ENCODE results near the gene CTNNA3.
"Not testable (repeated sequence)": the region's sequence is repeated elsewhere in the genome, so short reads cannot be mapped to it uniquely, and the experiment has no call there.

The CTNNA3 gene

DNA sequence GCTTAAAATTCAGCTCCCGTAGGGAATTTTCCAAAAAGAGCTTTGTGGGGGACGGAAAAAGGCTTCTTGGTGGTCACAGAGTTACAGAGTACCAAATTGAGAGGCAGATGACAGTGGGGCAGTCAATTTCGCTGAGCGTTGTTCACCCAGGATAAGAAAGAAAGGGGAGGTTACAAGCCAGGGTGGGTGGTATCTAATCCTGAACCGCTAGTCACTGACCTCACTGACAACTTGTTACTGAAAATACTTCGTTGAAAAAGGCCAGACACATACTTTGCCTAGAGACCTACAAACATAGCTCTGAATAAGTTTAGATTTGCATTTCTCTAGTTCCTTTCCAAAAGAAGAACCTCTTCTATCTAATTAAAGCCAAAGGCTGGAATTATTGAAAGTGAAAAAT, at the start of gene CTNNA3:
Gene CTNNA3 (minus strand): TSS at position 167 of the 400 bp plus-strand sequence.
- no peak for DNase-seq
- in situ Hi-C loops (cut with MboI; ENCODE audit: low pct_unique_long_range_greater_than_20kb, low sequenced_read_pairs), result no loop called here

- DNase-seq, result no peak
- in situ Hi-C loops (cut with MboI; ENCODE audit: low pct_unique_long_range_greater_than_20kb, low sequenced_read_pairs), result no loop called here
Measured at GRCh38 chr10:67735430-67735829, 39.4 kb upstream of the CTNNA3 start.

GRCh38 chr10:67733511-67733910, 37.5 kb upstream of the CTNNA3 start:
- in situ Hi-C loops (cut with MboI; ENCODE audit: low pct_unique_long_range_greater_than_20kb, low sequenced_read_pairs), result no loop called here
- DNase-seq, result no peak

- in situ Hi-C loops (cut with MboI; ENCODE audit: low pct_unique_long_range_greater_than_20kb, low sequenced_read_pairs), result no loop called here
Measured at GRCh38 chr10:67725567-67725966, 29.6 kb upstream of the CTNNA3 start.

DNA sequence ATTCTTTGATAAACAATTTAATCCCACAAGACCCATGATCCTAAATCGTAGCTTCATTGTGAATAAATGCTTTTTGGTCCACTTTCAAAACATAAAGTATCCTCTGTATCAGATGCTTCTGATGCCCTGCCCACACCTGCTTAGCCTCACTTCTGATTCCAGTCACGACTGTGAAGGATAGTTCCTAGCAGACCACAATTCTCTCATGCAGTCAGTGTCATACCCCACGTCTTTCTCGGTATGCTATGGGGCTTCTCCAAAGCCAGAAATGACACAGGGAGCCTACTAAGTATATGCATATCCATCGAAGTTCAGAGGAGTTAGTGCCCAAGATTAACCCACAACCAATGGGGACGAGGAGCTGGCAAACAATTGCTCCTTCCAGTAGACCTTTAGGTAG, 27.6 kb upstream of the CTNNA3 start:
- in situ Hi-C loops (cut with MboI; ENCODE audit: low pct_unique_long_range_greater_than_20kb, low sequenced_read_pairs), result no loop called here
- DNase-seq, result no peak

More at GRCh38 chr10:67725567-67725966, 29.6 kb upstream of the CTNNA3 start:
- DNase-seq, result peak; percentile 19

DNA sequence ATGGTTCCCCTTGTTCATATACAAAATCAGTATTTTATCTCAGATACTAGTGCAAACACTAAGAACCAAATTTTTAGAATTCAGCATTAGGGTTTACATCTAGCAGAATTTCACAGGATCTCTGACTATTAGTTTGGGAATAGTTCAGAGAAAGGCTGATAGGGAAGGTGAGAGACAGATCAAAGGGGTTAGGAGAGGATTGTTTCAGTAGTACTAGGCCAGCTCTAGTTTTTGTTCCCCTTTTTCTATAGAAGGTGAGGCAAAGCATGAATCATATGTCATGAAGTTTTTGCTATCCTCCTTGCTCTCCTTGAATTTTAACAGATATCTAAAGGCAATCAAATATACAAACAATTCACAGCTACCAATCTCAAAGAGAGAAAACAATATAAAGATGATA, 26.1 kb upstream of the CTNNA3 start:
- no peak for DNase-seq
- in situ Hi-C loops (cut with MboI; ENCODE audit: low pct_unique_long_range_greater_than_20kb, low sequenced_read_pairs), result no loop called here

DNA sequence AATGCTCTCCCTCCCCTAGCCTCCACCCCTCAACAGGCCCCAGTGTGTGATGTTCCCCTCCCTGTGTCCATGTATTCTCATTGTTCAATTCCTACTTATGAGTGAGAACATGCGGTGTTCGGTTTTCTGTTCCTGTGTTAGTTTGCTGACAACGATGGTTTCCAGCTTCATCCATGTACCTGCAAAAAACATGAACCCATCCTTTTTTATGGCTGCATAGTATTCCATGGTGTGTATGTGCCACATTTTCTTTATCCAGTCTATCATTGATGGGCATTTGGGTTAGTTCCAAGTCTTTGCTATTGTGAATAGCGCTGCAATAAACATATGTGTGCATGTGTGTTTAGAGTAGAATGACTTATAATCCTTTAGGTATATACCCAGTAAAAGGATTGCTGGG, 20.5 kb upstream of the CTNNA3 start:
- in situ Hi-C loops (cut with MboI; ENCODE audit: low pct_unique_long_range_greater_than_20kb, low sequenced_read_pairs); DNase-seq: not testable (repeated sequence)

- no peak for DNase-seq
- in situ Hi-C loops (cut with MboI; ENCODE audit: low pct_unique_long_range_greater_than_20kb, low sequenced_read_pairs), result no loop called here
Measured at GRCh38 chr10:67705921-67706320, 9.9 kb upstream of the CTNNA3 start.

- DNase-seq; in situ Hi-C loops (cut with MboI; ENCODE audit: low pct_unique_long_range_greater_than_20kb, low sequenced_read_pairs): not testable (repeated sequence)
Measured at GRCh38 chr10:67699613-67700270, 3.7 kb upstream of the CTNNA3 start.

DNA sequence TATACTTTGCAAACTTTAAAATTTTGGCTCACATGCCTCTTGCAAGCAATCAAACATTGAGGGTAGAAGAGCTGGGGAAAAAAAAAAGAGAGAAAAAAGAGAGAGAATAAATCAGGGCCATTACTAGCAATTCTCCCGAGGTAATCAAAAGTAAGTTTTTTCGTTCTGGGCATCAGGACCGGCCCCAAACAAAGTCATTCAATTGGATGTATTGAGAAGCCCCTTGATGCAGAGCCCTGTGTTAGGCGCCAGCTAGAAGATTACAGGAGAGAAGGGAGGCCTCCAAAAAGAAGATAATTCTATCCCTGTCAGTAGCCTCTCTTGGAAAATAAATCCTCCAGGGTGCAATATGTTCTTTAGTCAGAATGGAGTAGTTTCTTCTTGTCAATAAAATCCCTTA, 2.2 kb upstream of the CTNNA3 start:
- no peak for DNase-seq
- in situ Hi-C loops (cut with MboI; ENCODE audit: low pct_unique_long_range_greater_than_20kb, low sequenced_read_pairs), result no loop called here

GRCh38 chr10:67697724-67698131, 1.7 kb upstream of the CTNNA3 start:
- peak; percentile 52 for DNase-seq

DNA sequence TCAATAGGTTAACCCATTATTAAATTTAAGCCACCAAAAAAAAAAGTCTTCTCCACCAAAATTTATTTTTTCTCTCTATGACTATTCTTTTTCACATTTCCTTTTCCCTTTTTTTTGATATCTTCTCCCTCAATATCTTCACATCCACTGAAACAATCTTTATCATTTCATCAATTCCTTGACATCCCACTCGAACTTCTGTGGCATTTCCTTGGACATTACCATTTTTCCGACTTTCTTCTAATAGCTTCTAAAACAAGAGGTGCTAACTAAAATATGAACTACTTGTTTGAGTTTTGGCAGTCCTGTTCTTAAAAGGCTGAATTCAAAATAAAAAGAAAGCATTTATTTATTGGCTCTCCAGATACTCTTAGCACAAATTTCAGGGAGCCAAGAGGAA, 684 bp upstream of the CTNNA3 start:
- no peak for DNase-seq
- in situ Hi-C loops (cut with MboI; ENCODE audit: low pct_unique_long_range_greater_than_20kb, low sequenced_read_pairs), result no loop called here

More at GRCh38 chr10:67697724-67698131, 1.7 kb upstream of the CTNNA3 start:
- in situ Hi-C loops (cut with MboI; ENCODE audit: low pct_unique_long_range_greater_than_20kb, low sequenced_read_pairs), result no loop called here

DNA sequence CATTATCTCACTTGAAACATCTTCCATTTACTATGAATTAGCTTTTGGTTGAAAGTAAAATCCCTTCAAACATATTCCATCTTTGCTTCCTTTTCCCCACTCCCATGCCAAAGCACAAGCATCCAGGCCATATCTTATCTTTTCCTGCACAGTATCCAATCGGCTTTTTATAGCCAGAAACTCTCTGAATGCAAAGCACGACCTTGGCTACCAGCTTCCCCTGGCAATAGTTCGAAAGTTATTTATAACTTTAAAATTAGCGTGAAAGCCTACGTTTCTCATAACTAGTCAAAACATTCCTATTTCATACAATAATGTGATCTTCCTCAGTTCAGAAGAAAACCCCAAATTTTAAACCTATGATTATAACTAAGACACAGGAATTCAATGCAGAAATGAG, 440 bp downstream of the CTNNA3 start:
- no peak for DNase-seq
- in situ Hi-C loops (cut with MboI; ENCODE audit: low pct_unique_long_range_greater_than_20kb, low sequenced_read_pairs), result no loop called here

DNA sequence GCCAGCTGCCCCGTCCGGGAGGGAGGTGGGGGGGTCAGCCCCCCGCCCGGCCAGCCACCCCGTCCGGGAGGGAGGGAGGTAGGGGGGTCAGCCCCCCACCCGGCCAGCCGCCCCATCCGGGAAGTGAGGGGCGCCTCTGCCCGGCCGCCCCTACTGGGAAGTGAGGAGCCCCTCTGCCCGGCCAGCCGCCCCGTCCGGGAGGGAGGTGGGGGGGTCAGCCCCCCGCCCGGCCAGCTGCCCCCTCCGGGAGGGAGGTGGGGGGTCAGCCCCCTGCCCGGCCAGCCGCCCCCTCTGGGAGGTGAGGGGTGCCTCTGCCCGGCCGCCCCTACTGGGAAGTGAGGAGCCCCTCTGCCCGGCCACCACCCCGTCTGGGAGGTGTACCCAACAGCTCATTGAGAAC, 4.1 kb downstream of the CTNNA3 start:
- DNase-seq; in situ Hi-C loops (cut with MboI; ENCODE audit: low pct_unique_long_range_greater_than_20kb, low sequenced_read_pairs): not testable (repeated sequence)

- in situ Hi-C loops (cut with MboI; ENCODE audit: low pct_unique_long_range_greater_than_20kb, low sequenced_read_pairs), result not testable (repeated sequence)
Measured at GRCh38 chr10:67690540-67690939, 5.5 kb downstream of the CTNNA3 start.

DNA sequence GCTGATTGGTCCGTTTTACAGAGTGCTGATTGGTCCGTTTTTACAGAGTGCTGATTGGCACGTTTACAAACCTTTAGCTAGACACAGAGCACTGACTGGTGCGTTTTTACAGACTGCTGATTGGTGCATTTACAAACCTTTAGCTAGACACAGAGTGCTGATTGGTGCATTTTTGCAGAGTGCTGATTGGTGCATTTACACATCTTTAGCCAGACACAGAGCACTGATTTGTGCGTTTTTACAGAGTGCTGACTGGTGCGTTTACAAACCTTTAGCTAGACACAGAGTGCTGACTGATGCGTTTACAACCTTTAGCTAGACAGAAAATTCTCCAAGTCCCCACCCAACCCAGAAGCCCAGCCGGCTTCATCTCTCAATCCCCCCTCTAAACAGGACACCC, 11.9 kb downstream of the CTNNA3 start:
- in situ Hi-C loops (cut with MboI; ENCODE audit: low pct_unique_long_range_greater_than_20kb, low sequenced_read_pairs), result not testable (repeated sequence)

More at GRCh38 chr10:67690540-67690939, 5.5 kb downstream of the CTNNA3 start:
- not testable (repeated sequence) for DNase-seq

DNA sequence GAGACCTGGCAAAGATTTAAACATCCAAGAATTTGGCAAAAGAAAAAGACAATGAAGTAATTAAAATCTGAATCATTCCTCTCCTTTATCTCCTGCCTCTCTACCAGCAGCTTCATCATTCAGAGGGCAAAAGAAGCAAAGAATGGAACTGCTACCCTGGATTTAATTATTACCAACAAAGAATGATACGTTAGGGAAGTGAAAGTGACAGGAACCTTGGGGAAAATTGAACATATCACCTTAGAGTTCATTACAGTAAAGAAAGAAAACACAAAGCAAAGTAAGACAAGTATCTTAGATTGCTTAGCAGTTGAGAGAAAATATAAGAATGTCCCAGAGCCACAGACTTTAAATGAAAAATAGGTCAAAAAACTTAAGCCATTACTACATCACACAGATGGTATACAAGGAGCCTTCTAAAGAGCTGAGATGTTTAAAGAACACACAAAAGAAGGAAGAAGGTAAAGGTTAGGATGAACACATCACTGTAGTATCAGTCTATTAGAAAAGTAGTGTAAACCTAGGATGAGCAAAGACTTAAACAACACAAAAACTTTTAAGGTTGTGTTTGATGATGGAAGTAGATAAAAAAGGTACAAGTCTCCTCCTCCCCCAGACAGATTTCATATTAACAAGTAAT, 17.5 kb downstream of the CTNNA3 start:
- in situ Hi-C loops (cut with MboI; ENCODE audit: low pct_unique_long_range_greater_than_20kb, low sequenced_read_pairs), result no loop called here
- DNase-seq, result no peak

More for the DNA sequence above, 11.9 kb downstream of the CTNNA3 start:
- DNase-seq, result not testable (repeated sequence)

DNA sequence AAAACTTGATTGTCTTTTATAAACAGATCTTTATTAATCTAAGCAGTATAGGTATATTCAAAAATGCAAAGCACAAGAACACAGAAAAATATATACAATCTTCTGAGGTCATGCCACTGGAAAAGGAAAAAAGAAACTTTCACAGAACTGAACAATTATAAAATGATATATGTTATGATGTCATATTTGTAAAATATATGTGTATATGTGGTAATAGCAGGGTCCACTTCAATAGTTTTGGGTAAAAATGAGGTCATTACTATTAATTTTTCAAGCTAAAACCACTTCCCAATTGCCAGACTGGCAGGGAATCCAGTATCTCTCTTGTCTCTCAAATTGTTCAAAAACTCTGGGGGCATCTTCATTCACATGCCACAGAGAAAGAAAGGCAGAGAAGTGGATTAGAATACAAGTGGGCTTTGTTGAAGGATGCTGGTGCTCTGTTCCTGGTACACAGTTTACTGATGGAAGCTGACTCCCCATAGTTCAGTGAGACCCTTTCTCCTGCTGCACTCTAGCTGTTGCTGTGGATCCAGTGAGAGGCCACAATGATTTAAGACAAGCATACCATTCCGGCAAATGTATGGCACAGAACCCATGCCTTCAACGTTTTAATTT, 19.7 kb downstream of the CTNNA3 start:
- in situ Hi-C loops (cut with MboI; ENCODE audit: low pct_unique_long_range_greater_than_20kb, low sequenced_read_pairs), result no loop called here
- DNase-seq, result no peak

DNA sequence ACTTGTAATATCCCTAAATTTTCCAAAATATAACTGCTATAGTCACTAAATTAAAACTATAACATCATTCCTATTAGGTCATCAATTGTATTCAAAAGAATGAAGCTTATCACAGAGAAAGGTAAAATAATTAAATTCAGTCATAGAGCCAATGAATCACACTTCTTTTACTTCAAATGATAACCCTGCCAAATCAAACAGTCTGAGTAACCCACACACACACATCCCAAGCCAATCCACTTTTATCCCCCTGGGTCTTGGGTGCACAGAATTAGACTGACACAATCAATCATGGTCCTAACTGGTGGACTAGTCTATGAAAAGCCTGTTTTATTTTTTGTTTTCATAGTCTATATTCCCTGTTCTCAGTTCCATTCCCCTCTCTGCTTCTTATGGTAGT, 25.6 kb downstream of the CTNNA3 start:
- DNase-seq, result no peak
- in situ Hi-C loops (cut with MboI; ENCODE audit: low pct_unique_long_range_greater_than_20kb, low sequenced_read_pairs), result no loop called here

DNA sequence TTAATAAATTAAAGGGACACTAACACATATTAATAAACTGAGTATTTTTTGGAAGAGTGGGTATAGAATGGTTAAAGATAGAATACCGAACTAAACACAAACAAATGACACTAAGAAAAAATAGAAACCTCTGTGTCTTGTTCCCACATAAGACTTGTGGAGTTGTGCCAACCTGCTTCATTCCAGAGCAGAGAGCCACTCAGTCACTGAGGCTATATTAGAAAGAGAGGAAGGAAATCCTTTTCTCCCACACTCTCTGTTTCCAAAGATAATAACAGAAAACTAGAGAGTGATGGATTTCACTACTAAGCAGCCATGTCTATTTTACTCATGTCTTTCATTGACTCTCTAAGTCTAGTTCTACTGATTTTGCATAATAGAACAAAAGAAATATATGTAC, 26.0 kb downstream of the CTNNA3 start:
- DNase-seq, result no peak
- in situ Hi-C loops (cut with MboI; ENCODE audit: low pct_unique_long_range_greater_than_20kb, low sequenced_read_pairs), result no loop called here

All from KBM-7 (cell line).